GM19463 (cell line): Measurements from ENCODE around the gene HOMER1.
"Not testable (repeated sequence)": the region's sequence is repeated elsewhere in the genome, so short reads cannot be mapped to it uniquely, and the experiment has no call there.

Experiments
- ATAC-seq: cut with Tn5 transposase; IDR thresholded peaks from one replicate; pipeline ENCODE4 v1.9.1; 2021; ENCODE audit warnings: mild to moderate bottlenecking, moderate library complexity; ENCODE audit not compliant: unreplicated experiment

The HOMER1 gene

DNA sequence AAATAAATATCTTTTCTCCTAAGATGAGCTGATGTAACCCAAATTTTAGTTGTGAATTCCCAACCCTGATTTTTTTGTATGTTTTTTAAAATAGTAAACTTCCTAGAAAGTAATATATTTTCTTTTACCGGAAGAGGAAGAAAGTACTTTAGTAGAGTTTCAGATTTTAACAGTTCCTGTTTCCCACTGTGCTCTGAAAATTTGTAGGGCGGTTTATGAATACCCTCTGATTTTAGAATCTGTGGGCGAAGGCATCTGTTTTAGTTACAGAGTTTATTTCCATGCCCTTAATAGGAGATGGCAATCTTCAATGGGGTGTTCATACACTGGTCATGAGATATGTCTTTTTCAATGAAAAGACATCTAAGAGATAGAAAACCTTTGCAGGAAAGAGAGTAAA, 3.7 kb upstream of the HOMER1 start:
- ATAC-seq, result no peak

DNA sequence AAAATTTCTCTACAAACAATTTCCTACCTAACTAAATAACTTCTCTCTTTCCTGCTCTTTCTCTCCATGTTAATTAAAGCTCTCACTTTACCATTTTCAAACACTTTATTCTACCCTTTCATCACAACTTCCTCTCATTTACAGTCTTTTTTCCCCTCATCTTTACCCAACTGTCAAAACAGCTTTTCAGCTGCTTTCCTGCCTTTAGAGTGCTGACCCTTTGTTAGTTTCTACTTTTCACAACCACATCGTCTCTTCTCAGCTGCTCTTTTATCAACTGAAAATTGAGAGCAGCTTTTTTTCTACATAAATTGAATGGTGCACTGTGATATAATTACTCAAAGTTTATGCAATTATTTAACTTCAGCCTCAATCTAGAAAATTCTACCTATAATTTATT, 3.1 kb upstream of the HOMER1 start:
- ATAC-seq, result no peak

DNA sequence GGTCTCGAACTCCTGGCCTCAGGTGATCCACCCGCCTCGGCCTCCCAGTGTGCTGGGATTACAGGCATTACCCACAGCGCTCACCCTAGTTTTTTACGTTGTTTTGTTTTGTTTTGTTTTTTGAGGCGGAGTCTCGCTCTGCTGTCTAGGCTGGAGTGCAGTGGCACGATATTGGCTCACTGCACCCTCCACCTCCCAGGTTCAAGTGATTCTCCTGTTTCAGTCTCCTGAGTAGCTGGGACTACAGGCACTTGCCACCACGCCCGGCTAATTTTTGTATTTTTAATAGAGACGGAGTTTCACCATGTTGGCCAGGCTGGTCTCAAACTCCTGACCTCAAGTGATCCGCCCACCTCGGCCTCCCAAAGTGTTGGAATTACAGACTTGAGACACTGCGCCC, 2.4 kb upstream of the HOMER1 start:
- ATAC-seq, result not testable (repeated sequence)

- peak; percentile 79 for ATAC-seq
Measured at GRCh38 chr5:79514391-79515105, 614 bp upstream of the HOMER1 start.

DNA sequence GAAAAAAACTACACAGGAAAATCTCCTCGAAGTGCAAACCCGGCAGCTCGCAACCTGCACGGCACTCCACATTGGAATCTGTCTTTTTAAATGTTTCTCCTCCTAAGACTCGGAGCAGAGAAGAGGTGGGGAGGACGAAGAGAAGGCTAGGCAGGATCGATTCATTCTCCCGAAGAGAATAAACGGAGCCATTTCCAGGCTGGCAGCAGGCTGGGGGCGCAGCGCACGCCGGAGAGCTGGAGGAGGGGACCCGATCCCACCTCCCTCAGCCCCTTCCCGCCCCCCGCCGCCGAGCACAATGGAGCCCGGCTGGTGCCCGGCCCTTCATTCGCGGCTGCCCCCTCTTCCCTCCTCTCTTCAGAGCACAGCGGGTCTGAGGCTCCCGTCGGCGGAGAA, 628 bp downstream of the HOMER1 start:
- ATAC-seq, result no peak

- no peak for ATAC-seq
Measured at GRCh38 chr5:79512471-79513307, 1.2 kb downstream of the HOMER1 start.

DNA sequence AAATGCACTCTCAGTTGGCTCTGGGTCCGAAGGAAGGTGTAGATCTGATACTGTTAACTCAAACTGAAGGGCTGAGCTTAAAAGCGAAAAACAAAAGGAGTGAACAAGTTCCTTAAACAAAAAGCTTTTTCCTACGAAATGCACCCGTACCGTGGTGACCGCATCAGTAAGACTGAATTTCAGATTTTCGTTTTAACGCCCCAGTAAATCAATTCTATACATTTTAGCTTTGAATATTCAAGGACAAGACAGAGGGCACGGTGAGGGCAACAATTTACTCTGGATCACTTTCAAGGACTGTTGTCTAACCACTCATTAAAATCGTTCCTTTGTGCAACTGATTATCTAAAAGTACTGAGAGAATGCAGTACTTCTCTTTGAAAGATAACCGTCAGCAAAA, 1.9 kb downstream of the HOMER1 start:
- ATAC-seq, result no peak

DNA sequence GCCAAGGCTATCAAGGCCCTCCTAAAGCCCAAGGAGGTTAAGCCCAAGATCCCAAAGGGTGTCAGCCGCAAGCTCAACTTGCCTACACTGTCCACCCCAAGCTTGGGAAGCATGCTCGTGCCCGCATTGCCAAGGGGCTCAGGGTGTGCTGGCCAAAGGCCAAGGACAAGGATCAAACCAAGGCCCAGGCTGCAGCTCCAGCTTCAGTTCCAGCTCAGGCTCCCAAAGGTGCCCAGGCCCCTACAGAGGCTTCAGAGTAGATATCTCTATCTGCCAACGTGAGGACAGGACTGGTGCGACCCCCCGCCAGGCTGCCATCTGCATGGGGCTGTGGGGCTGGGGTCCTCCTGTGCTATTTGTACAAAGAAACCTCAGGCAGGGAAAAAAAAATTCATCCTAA, 3.3 kb downstream of the HOMER1 start:
- no peak for ATAC-seq

DNA sequence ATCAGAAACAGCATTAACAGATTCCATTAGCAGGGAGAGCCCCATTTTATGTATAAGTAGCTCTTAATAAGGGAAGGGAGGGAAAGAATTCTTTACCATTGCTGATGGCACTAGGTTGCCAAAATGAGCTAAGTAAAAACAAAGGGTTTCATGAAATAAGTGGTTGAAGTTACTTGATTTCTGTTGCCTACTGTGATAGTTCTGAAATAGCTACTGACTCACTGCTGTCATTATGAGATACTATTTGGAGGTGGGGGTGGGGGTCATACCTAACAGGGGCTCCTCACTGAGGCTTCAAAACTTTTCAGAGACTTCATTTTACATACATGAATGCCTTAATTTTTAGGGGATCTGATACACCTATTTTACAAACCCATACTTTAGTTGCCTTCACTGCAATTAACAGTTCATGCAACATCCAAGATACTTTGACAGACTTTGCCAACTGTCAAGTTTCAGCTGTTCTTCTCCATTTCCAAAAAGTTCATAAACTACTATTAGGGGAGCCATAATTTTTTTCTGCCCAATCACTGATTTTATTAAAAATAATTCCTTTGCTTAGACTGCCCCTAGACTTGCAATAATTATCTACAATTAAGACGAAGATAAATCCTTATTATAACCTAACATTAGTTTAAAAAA, 4.6 kb downstream of the HOMER1 start:
- ATAC-seq, result no peak

- ATAC-seq, result no peak
Measured at GRCh38 chr5:79508794-79509193, 5.1 kb downstream of the HOMER1 start.

GRCh38 chr5:79508354-79508753, 5.6 kb downstream of the HOMER1 start:
- ATAC-seq, result no peak

DNA sequence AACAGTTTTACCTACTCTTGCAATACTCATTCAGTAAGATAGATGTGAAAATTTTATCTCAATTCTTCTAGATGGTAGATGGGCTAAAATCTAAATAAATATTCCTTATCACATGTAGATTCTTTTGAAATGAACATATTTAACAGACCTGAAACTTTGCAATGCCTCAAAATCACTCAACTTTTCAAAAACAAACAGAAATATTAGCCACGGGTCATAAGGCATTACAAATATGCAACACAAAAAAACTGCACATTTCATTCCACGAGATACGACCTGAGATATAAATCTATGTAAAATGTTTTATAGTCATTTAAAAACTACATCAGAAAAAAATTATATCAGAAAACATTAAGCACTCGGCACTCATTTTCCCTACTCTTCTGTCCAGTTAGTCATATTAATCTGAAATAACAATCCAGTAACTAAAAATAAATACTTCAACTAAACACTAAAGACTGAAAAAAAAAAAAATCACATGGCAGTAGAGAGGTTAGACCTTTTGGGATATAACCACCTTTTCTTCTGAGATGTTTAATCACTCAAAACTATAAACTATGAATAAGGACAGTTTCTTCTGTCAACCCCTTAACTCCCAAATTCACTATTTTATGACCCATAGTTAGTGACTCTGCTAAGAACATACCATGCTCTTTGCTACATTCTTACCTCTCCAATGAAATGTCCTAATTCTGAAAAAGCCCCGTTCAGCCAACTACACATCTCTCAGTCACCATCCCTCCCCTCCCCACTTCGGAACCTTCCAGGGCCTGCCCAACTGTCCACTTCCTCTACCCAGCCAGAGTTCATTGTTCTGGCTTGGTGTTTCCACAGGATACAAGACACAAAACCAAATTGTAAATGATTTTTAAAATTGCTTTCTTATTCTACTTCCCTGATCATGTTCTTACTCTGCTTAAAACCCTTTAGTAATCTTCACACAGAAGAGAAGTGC, 6.4 kb downstream of the HOMER1 start:
- no peak for ATAC-seq

- no peak for ATAC-seq
Measured at GRCh38 chr5:79505138-79505537, 8.8 kb downstream of the HOMER1 start.

DNA sequence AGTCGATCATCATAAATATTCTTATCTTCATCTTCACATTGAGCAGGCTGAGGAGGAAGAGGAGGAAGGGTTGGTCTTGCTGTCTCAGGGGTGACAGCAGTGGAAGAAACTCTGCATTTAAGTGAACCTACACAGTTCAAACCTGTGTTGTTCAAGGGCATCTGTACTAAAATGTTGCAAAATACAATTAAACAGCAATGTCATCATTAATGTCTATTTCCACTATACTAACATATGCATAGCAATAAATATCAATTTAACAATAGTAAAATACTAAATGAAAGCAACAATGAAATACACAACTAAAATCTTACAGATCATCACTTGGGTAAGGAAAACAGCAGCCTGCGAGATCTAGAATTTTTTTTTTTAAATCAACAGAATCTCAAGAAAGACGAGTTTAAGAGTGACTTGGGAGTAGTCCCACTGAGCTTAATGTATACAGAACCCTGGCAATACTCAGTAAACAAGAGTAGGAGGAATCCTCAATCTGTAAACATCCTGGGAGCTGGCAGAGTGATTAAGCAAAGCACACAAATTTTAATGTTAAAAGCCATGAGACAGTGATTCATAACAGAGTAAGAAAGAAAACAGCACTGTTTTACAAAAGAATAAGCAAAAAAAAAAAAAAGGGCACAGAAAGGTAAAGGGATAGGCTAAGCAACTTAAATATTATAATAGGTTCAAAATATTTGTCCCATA, 10.0 kb downstream of the HOMER1 start:
- ATAC-seq, result no peak

DNA sequence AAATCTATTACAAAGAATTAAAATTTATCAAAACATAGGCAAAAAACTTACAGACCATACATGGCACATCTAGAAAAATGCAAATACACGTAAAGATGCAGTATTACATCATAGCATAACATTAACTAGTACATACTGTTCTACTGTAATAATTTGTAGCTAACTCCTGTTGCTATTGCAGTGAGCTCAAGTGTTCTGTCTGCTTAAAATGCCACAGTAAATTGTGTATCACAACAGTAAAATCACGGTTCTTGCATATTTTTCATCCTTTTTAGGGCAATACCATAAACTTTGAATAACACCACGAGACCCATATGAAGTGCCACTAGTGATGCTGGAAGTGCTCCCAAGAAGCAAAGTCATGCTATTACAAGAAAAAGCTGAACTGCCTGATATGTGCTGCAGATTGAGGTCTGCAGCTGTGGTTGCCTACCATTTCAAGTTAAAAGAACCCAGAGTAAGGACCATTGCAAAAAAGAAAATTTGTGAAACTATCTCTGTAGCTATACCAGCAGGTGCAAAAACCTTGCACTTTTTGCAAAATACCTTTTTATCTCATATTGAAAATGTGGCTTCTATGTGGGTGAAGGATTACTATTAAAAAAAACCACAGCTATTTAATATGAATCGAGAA, 14.2 kb downstream of the HOMER1 start:
- ATAC-seq, result no peak

GRCh38 chr5:79495311-79495710, 18.6 kb downstream of the HOMER1 start:
- no peak for ATAC-seq

DNA sequence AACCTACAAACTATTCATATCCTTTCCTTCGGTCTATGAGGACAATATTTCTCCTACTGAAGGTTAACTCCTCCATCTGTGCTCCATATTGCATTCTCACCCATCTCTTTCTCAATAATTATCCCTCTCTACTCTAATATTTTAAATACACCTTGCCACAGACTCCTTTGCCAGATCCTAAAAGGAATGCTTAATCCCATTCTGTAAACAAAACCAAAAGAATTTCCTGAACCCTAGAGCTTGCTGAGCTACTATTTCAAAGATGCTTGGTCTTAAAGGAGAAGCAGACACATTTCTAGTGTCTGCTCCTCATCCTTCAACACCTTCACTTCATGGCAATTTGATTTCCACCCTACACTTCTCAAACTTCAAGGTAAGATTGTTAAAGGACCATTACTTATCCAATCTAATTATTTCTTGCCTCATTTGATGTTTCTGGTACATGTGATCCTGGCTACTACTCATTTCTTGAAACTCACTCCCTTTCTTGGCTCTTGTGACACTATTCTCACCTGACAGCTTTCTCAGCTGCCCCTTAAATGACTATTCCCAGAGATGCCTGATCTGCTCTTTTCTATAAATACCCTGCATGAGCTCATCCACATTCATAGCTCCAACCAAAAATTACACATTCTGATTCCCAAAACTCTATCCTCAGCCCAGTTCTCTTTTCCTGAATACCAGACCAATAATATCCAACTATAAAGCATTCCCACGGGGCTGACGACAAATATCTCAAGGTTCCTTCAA, 20.2 kb downstream of the HOMER1 start:
- ATAC-seq, result no peak

DNA sequence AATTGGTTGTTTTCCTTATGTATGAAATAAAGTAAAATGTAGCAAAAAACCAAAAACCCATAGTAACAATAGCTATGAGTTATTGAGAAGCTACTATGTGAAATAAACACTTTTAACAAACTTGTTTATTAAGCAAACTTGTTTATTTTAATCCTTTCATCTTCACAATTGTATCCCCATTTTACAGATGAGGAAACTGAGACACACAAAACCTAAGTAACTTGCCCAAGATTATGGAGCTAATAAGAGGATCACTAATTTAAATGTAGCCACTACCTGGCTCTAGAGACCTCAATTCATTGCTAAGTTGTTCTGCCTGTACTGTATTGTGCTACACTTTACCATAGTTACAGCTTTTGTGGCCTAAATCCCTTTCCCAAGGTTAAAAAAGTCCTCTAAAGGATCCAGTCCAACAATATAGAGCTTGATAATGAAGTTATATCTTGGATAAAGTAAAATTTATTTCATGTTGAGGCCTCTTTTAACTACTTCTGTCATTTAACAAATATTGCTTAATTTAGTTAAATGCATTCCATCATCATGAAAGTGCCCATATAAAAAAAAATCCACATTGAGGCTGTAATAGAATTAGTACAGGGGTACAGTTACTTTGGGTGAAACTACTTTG, 22.1 kb downstream of the HOMER1 start:
- ATAC-seq, result no peak
